Esophagus muscularis mucosa (tissue), 4 donors: ENCODE results near the gene CDHR2. TPM values are rescaled to one million over a fixed set of nuclear protein-coding genes. Genes with fewer than 3 reads are reported as not detected.

ENCODE experiments used
- DNase-seq: peaks from one replicate; pipeline ENCODE4 v3.0.0-alpha.2; 2017; ENCODE audit errors: extremely low spot score
- H3K27ac ChIP-seq, 4 donors: fragments of 200-600 bp; sonication (generic); replicated peaks in 1 of 4; 1 replicate in 3 of 4; 2 replicates in 1 of 4; pipeline ENCODE4 v1.5.1; 2016 to 2019; ENCODE audit warnings: mild to moderate bottlenecking in 1 of 4
- H3K27me3 ChIP-seq, 4 donors: fragments of 200-600 bp; sonication (generic); one replicate each; pipeline versions ENCODE4 v1.5.1 to v1.6.0; 2016 to 2019
- H3K36me3 ChIP-seq, 4 donors: fragments of 200-600 bp; sonication (generic); one replicate each; pipeline ENCODE4 v1.5.1; 2016 to 2019
- H3K4me1 ChIP-seq, 4 donors: fragments of 200-600 bp; sonication (generic); one replicate each; pipeline ENCODE4 v1.5.1; 2016 to 2019
- H3K4me3 ChIP-seq, 4 donors: fragments of 200-600 bp; sonication (generic); 1 replicate in 2 of 4; 2 replicates in 2 of 4; pipeline ENCODE4 v1.5.1; 2016 to 2019; ENCODE audit warnings: mild to moderate bottlenecking in 4 of 4, moderate library complexity in 1 of 4
- H3K9me3 ChIP-seq, 4 donors: fragments of 200-600 bp; sonication (generic); 1 replicate in 3 of 4; 2 replicates in 1 of 4; pipeline ENCODE4 v1.5.1; 2016 to 2019
- CTCF ChIP-seq, 3 experiments: fragments of 200-600 bp in 2 of 3; fragments of 450-650 bp in 1 of 3; sonication (generic) in 2 of 3; IDR thresholded peaks; one replicate each; pipeline ENCODE4 v1.5.1; 2017 to 2019; ENCODE audit warnings: antibody characterized with exemption in 3 of 3, mild to moderate bottlenecking in 2 of 3, moderate library complexity in 1 of 3
- EP300 ChIP-seq: sonication (generic); formaldehyde crosslinking; IDR thresholded peaks from one replicate; pipeline ENCODE4 v1.6.1; 2017; ENCODE audit warnings: antibody characterized with exemption
- POLR2A ChIP-seq: fragments of 450-650 bp; IDR thresholded peaks from one replicate; pipeline ENCODE4 v1.6.1; 2017; ENCODE audit warnings: antibody characterized with exemption, moderate library complexity, mild to moderate bottlenecking, low read depth
- POLR2AphosphoS5 ChIP-seq, 2 donors: sonication (generic); formaldehyde crosslinking; IDR thresholded peaks; one replicate each; pipeline ENCODE4 v1.6.1; 2017; ENCODE audit warnings: antibody characterized with exemption in 2 of 2
- WGBS: methylation state at CpG from one replicate; pipeline ENCODE4 v1.1.5; 2018; 5-methylcytosine and 5-hydroxymethylcytosine counted together
- intact Hi-C: fragments of 100-400 bp; cut with DNase I; formaldehyde crosslinking; loops from one replicate; pipeline ENCODE4 v1.15.1; 2023
- total RNA-seq, 4 donors: library from RNA; depleted of rRNA; stranded (reverse); fragments of >200 nt; gene quantifications; one replicate each; pipeline versions ENCODE4 v1.1.0 to v1.2.1, GENCODE V29; 2016

Gene CDHR2
- total RNA-seq, 4 donors from 2014 or later = 0.92 TPM; not detected in 3

GRCh38 chr5:176574297-176574591 lies 25.1 kb downstream of the CDHR2 start:
- WGBS = 65% methylated on average over 8 of the region's 10 CpGs
- Histone ChIP-seq H3K36me3 (no peaks in the 10 kb centered on the region), H3K4me1 (peaks cover 0 to 6% (median 0%) of the 10 kb centered on the region in 4 donors), H3K27me3 (peaks cover 0 to 51% (median 0%) of the 10 kb centered on the region in 4 donors), H3K4me3 (no peak overlapping the region), H3K9me3 (no peaks in the 10 kb centered on the region), H3K27ac (no peak overlapping the region)
- intact Hi-C loops = loop anchor here (2.0 kb wide), 1 partner anchor 73 kb away; the partner anchor contains the start of gene TSPAN17
- TF ChIP-seq EP300 (no peak), CTCF (IDR thresholded peaks at IDR 0.05) (no peak), POLR2A (no peak)
- DNase-seq = no peak

GRCh38 chr5:176575066-176575465 lies 25.9 kb downstream of the CDHR2 start:
- H3K27ac ChIP-seq = no peak overlapping the region
- no peaks in the 10 kb centered on the region for H3K9me3 ChIP-seq
- H3K4me1 ChIP-seq = peaks cover 0 to 6% (median 0%) of the 10 kb centered on the region in 4 donors
- no peak overlapping the region for H3K4me3 ChIP-seq
- whole genome bisulfite sequencing = 100% methylated on average over 3 of the region's 14 CpGs
- intact Hi-C loops = loop anchor here (2.0 to 5.0 kb wide), 2 partner anchors 72 to 843 kb away; partner anchors contain the start of gene TSPAN17
- TF ChIP-seq POLR2A (no peak), EP300 (no peak), POLR2AphosphoS5 (IDR thresholded peaks at IDR 0.05) (no peak), CTCF (IDR thresholded peaks at IDR 0.05) (no peak)
- H3K36me3 ChIP-seq = no peaks in the 10 kb centered on the region
- peaks cover 0 to 43% (median 0%) of the 10 kb centered on the region in 4 donors for H3K27me3 ChIP-seq
- DNase-seq = no peak

- WGBS = 96% methylated on average over 14 of the region's 37 CpGs
- H3K27me3 ChIP-seq = peaks cover 0 to 37% (median 0%) of the 10 kb centered on the region in 4 donors
- H3K4me3 ChIP-seq = no peak overlapping the region
- intact Hi-C loops = loop anchor here (2.0 to 5.0 kb wide), 2 partner anchors 71 to 843 kb away; partner anchors contain the start of gene TSPAN17
- TF ChIP-seq CTCF (IDR thresholded peaks at IDR 0.05) = no peak
- no peak for TF ChIP-seq POLR2A
- TF ChIP-seq EP300 = no peak
- TF ChIP-seq POLR2AphosphoS5 (IDR thresholded peaks at IDR 0.05) = no peak
- peaks cover 0 to 6% (median 0%) of the 10 kb centered on the region in 4 donors for H3K4me1 ChIP-seq
- H3K36me3 ChIP-seq = no peaks in the 10 kb centered on the region
- DNase-seq = no peak
- H3K27ac ChIP-seq = no peak overlapping the region
- no peaks in the 10 kb centered on the region for H3K9me3 ChIP-seq
These were observed 26.6 kb downstream of the CDHR2 start for GRCh38 chr5:176575488-176576422.

- TF ChIP-seq CTCF (IDR thresholded peaks at IDR 0.05) (no peak), POLR2A (no peak), EP300 (no peak), POLR2AphosphoS5 (IDR thresholded peaks at IDR 0.05) (no peak)
- 75% methylated on average over 15 of the region's 36 CpGs for WGBS
These were observed 28.4 kb downstream of the CDHR2 start for GRCh38 chr5:176577312-176578176.

More at GRCh38 chr5:176577312-176578176, 28.4 kb downstream of the CDHR2 start:
- Histone ChIP-seq H3K4me3 (no peak overlapping the region), H3K9me3 (no peaks in the 10 kb centered on the region), H3K4me1 (peaks cover 0 to 6% (median 0%) of the 10 kb centered on the region in 4 donors), H3K27me3 (peaks cover 0 to 33% (median 0%) of the 10 kb centered on the region in 4 donors), H3K36me3 (no peaks in the 10 kb centered on the region), H3K27ac (no peak overlapping the region)
- intact Hi-C loops = loop anchor here (5.0 kb wide), 1 partner anchor 845 kb away; no protein-coding TSS in a partner anchor
- DNase-seq = no peak
